Hippocampal formation (tissue), 2 donors: ENCODE measurements around the gene PIGQ.
A peak's percentile ranks its signal among the peaks of the same experiment; 100 is the strongest.

Experiments
- DNase-seq, 2 donors: peaks; one replicate each; lab custom pipeline; 2025; lab: John Stamatoyannopoulos, UW

PIGQ gene

DNA sequence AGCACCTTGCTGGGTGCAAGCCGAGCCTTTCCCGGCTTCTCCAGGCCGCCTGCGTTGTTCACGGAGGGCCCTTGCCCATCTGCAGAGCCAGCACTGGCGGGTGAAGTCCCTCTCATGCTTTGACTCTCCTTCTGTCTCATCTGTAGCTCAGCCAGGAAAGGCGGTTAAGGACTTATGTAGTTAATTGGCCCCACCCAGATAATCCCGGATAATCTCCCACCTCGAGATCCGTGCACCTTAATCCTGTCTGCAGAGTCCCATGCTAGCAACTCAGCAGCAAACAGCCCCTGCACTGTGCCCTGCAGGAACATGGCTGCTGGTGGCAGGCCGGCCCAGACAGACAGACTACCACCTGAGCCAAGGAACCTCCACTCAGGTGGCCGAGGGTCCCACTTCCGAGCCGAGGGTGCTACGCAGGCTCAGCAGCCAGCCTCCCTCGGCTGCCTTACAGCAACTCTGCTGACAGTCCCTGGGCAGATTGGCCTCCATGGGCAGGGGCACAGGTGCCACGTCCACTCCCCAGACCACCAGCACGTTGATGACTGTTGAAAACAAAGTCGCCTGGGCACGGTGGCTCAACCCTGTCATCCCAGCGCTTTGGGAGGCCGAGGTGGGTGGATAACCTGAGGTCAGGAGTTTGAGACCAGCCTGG, 37.0 kb downstream of the PIGQ start:
- DNase-seq, result no peak

DNA sequence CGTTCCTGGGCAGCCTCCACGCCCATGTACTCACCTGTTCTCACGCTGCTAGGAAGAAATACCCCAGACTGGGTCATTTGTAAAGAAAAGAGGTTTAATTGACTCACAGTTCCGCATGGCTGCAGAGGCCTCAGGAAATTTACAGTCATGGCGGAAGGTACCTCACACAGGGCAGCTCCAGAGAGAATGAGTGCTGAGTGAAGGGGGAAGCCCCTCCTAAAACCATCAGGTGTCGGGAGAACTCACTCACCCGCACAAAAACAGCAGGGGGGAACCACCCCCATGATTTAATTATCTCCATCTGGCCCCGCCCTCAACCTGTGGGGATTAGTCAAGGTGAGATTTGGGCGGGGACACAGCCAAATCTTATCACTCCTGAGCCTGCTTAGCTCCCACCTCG, 38.3 kb downstream of the PIGQ start:
- DNase-seq, result no peak

DNA sequence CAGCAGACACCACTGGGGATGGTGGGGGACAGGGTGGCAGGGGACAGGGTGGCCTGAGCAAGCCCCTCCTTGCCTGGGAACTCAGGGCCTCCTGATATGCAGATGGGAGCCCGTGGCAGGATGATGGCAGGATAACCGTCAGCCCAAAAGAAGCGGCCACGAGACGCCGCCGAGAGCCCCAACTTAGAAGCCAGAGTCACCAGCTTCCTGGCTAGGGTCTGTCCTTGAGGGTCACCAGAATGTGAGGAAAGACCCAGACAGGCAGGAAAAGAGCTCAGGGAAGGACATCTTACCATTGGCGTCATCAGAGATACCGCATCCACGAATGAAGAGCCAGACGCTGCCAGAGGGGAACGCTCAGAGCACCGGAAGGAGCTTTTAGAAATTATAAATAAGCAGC, 39.5 kb downstream of the PIGQ start:
- DNase-seq, result no peak

DNA sequence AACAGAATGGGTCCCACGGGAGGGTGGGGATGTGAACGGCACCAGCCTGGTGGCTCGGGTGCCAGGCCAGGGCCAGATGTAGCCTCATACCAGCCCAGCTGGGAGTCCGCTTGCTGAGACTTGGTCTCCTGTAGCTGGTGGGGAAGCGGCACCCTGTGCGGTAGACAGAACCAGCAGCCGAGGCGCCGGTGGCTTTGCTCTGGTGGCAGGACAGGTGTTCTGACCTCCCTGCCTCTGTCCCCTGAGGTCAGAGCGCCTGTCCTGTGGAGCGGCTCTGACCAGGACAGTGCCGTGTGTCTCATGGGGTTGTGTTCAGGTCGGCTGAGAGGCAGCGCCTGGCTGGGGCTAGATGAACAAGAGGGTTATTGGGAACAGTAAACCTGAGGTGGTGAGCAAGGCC, 40.2 kb downstream of the PIGQ start:
- DNase-seq, result no peak

DNA sequence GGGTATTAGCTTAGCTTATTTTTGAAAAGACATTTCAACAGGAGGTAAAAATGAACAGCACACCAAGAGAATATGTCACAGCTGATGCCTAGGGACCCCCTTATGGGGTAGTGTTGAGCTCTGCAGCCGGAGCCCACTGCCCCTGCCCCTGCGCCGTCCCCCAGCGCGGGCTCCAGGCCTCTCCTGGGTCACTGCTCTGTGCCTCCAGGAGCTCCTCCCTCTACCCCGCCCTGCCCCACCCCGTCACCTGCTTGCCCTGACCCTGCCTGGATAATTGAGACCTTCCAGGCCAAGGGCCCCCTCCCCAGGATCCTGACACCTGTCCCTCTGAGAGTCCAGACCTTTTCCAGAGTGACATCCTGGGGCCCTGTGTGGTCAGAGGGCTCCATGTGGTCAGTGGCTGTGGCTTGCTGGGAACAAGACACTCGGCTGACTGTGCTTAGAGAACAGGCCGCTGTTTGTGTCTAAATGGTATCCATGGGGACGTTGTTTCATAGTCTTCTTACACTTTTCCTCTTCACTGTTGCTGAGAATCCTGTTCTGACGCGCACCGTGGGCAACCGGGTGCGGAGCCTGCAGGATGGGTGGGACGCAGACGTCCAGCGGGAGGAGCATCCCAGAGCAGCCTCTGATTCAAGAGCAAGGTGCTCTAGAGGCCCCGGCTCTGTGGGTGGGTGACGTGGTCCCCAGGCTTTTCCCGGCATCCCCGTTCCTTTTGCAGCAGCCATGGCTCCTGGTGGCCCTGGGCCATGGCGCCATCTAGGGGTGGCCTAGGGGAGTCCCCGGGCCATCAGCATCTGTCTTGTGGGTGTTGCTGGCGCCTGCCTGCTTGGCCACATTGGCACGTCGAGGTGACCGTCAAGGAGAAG, 41.0 kb downstream of the PIGQ start:
- DNase-seq, result peak; percentile 27 to 45

DNA sequence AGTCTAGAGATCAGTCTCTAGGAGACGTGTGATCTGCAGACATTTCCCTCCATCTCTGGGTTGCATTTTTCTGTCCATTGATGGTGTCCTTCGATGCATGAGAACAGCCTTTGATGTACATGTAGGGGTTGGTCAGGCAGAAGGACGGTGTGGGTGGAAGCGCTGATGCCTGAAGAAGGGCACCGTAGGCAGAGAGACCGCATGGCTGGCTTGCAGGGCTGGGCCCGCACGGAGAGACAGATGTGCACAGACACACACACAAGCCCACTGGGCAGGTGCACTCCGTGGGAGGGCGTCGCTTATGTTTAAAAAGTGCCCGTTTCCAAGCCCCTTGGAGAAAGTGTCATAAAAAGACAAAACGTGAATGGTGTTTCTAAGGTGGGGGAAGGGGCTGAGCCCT, 45.4 kb downstream of the PIGQ start:
- DNase-seq, result no peak

DNA sequence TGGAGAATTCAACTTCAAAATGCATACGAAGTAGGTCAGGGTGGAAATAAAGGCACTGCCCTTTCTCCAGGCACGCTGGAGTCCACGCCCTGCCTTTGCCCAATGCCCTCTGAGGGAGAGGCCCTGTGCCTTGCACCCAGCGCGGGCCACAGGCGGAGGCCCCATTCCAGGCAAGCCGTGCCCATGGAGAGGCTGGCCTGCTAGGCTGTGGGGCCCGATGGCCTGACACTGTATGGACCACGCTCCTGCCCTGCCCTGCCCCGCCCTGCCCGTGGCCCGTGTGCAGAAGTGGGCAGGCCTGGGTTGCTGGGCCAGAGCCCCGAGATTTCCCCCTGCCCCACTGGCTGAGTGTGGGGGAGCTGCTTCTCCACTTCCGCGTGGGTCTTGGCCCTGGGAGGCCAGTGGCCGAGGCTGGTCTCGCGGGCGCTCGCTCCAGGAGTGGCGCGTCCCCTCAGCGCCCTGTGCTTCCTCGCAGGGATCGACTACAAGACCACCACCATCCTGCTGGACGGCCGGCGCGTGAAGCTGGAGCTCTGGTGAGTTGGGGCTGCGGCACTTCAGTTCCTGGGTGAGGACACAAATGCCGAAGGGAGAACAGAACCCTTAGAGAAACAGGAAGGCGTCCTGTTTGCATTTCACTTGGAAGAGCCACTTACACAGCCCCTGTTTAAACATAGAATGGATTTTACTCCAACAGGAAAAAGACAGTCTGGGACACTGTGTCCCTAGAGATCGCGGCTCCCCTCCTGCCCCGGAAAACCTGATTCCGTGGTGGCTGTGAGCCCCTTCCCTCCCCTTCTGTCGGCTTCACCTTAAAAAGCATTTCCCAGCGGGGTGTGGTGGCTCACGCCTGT, 47.2 kb downstream of the PIGQ start:
- no peak for DNase-seq

DNA sequence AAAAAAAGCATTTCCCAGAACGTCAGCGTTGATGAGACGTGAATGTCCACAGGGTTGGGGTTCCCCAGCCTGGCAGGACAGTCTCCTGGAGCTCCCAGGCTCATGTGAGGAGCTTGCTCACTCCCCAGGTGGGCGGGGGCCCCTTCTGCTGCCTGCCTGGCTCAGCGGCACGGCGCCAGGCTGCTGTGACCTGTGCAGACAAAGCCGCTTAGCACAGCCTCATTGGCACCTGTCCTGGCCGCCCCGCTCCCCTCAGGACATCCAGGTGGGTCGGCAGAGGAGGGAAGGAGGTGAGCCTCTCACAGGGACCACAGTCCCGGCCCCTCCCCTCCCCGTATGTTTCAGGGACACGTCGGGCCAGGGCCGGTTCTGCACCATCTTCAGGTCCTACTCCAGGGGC, 48.1 kb downstream of the PIGQ start:
- no peak for DNase-seq

DNA sequence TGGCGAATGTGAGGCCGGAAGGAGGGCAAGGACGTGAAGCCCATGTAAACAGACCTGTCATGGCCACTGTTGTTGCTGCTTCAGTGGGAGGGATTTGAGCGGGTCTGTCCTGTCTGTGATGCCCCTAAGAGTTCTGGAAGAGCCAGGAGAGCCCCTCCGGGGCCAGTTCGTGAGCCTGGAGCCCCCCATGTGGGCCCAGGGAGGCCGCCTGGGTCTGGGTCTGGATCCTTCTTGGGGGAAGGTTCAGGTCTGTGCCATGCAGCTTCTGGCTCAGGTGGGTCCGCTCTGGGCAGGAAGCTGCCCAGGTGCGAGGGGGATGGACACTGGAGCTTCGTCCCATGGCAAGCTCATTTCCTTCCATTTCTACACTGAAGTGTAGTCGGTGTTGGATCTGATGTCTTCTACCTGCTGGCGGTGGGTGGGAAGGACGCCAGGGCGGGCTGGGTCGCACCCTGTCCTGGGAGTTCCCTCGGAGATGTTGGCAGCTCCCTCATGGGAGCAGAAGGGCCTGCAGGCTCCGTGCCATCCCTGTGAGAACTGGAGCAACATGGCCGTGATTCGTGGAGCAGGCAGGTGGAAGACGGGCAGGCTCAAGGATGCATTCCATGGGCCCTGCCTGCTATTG, 49.8 kb downstream of the PIGQ start:
- DNase-seq, result no peak

DNA sequence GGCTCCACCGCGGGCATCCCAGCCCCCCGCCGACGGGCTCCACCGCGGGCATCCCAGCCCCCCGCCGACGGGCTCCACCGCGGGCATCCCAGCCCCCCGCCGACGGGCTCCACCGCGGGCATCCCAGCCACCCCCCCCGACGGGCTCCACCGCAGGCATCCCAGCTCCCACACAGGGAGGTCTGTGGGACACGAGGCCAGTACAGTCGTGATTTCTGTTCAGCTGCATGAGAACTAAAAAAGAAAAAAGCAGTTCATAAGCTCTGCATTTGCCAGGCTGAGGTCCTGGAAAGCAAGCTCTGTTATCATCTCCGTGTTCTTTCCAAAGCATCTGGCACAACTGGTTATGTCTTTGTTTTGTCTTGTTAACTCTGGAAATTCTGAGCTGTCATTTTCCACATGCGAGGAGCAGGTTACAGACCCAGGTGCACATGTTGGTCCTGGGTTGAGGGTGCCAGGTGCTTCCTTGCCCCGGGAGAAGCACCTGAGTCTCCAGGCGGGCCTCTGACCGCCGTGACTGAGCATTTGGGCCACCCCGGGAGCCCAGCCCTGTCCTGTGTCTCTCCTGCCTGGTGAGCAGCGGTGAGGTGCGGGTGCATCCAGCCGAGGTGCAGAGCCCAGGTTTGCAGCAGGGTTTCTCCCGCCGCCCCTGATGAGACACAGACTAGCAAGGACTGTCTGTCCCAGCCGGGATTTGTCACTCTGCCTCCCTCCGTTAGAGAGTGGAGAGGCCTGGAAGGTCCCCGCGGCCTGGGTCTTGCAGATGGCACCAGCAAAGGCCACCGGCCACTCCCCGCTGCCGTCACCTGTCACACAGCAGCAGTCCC, 51.1 kb downstream of the PIGQ start:
- DNase-seq, result no peak

DNA sequence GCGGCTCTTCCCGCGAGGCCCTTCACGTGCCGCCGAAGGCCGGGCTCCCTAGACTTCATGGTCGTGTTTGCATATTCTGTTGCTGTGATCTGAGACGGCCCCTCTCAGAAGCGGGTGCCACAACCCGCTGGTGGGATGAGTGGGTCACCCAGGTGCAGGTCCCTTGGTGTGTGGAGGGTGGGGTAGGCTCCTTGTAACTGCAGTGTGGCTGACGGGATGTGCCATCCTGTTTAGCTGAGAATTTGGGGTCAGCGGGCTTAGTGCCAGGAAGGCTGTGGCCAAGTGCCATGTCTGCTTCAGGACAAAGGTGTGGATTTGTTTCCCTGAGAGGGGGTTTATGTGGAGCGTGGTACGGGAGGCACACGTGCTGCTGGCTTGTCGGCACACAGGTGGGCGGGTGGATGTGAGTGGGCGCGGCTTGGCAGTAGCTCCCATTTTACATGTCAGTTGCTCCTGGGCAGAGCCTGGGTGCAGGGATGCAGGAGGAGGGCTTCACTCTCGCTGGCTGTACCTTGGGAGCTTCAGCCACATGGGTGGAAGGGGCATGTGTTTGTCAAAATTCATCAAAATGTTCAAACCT, 51.8 kb downstream of the PIGQ start:
- no peak for DNase-seq

DNA sequence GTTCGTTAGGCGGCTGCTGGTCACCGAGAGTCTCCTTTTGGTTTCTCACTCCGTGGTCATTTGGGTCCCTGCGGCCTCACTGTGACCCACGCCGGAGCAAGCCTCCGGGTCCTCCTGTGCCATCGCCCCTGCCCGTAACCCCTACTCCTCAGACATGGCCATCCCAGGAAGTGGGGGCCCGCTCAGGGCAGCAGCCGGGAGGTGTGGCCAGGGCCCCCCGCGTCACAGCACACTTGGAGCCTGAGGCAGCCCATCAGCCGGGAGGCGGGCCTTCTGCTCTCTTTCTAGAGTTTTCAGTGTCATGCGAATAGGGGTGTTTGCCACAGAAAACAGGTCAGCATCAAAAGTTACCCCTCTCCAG, 53.1 kb downstream of the PIGQ start:
- DNase-seq, result no peak

DNA sequence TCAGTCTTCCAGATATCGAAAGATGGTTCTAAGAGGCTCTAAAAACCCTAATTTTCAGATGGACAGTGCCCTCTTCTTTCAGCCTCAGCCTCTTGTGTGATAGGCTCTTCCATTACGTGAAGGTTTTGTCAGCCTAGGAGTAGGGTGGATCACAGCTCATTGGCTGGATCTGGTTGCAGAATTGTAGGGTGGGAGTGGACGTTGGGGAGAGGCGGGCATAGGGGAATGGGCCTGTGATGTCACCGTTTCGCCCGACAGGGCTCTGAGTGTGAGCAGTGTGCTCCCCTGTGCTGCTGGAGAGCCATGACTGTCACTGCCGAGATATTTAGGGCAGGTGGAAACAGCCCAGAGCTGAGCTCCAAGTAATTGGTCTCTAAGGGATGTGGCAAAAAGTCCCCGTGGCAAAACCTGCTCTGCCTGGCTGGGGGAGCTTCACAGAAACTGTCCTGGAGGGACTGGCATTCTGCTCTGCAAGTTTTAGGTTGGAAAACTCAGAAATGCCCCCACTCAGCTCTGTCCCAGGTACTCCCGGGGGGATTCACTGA, 54.8 kb downstream of the PIGQ start:
- no peak for DNase-seq

DNA sequence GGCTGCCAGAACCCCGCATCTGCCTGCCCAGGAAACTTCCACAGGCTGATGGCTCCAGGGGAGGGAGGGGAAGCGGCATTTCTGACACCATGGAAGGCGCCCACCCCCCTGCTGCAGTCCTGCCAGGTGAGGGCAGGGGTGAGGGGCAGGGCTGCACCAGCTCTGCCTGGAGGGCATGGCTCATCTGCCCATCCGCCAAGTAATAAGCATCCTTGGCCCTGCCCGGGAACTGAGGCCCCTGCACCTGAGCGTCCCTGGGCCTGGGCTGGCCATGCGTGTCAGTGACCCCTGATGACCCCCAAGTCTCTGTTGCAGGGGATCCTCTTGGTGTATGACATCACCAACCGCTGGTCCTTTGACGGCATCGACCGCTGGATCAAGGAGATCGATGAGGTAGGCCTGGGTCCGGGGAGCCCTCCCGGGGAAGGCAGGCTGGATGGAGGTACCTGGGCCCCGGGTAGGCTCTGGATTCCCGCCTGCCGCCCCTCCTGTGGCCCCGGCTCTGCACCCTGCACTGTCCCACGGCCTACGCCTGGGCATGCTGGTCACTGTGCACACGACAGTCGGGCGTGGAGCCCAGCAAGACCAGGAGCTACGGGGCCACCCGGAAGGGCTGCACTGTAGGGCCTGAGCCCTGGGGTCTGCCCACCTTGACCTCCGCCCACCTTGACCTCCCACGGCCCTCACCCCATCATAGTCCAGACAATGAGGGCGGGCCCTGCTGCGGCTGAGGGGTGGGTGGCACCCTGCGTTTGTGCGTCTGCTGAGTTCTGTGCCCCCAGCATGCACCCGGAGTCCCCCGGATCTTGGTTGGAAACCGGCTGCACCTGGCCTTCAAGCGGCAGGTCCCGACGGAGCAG, 55.6 kb downstream of the PIGQ start:
- no peak for DNase-seq

DNA sequence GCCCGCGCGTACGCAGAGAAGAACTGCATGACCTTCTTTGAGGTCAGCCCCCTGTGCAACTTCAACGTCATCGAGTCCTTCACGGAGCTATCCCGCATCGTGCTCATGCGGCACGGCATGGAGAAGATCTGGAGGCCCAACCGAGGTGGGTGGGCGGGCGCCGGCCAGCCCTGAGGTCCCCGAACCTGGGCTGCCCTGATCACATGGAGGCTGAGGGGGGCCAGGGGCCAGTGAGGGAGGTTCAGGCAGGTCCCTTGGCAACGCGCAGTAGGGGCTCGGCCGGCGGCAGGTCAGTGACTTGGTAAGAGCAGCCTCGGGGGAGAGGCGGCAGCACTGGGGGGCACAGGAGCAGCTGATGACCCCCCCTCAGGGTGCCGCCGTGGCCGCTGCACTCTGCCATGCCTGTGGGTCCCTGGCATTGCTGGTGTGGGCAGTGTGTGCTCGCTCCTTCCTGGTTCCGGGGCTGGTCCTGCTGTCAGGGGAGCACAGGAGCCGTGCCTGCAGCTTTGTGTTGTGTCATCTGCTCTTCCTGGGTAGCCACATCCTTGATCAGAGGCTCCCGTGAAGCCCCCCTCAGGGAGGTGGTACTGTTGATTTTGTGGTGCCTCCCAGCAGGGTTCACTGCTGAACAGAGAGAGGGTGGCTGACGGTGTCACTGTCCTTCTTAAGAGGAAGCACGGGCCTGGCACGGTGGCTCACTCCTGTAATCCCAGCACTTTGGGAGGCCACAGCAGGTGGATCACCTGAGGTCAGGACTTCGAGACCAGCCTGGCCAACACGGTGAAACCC, 56.4 kb downstream of the PIGQ start:
- DNase-seq, result no peak

DNA sequence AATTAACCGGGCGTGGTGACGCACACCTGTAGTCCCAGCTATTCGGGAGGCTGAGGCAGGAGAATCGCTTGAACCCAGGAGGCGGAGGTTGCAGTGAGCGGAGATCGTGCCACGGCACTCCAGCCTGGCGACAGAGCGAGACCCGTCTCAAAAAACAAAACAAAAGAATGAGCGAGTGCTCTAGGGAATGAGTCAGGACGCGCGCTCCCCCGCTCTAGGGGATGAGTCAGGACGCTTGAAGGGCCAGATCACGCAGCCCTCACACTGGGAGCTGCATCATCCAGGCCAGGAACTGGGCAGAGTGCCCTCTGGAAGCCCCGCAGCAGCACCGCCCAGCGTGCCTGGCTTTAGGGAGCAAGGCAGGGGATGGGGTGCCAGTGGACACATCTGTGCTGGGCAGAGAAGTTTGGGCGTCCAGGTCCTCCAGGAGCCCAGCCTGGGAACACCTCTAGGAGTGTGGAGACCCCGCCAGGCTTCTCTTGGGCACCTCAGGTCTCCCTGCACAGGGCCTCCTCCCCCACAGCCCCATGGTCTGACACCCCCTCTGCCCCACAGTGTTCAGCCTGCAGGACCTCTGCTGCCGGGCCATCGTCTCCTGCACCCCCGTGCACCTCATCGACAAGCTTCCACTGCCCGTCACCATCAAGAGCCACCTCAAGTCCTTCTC, 57.2 kb downstream of the PIGQ start:
- DNase-seq, result no peak

DNA sequence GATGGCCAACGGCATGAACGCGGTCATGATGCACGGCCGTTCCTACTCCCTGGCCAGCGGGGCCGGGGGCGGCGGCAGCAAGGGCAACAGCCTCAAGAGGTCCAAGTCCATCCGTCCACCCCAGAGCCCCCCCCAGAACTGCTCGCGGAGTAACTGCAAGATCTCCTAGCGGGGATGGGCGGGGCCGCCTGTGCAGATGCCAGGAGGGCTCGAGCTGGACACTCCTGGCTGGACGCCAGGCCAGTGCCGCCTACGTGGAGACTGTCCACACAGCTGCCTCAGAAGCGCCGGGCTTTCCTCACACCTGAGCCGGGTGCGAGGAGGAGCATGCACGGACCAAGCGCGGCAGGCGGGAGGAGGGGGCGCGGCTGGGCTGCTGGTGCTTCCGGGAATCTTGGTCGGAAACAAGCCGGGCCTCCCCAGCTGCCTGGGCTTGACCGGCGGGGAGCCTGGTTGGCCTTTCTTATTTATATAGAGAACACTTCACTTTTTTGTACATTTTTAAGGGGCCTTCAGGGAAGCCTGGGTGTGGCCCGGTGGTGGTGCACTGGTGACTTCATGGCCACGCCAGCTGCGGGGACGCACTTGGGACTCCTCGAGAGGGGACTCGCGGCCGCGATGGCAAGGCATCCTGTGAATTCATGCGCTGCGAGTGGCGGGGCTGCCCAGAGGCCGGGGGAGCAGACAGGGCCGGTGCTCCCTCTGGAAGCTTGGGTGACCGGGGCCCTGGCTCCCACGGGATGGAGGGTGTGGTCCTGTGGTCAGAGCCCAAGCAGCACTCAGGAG, 57.9 kb downstream of the PIGQ start:
- no peak for DNase-seq
